GM18507 (cell line): ENCODE data around the gene SDK2.

ENCODE experiments used
- DNase-seq: peaks from one replicate; pipeline ENCODE4 v3.0.0; 2011; ENCODE audit warnings: low read depth; ENCODE audit not compliant: insufficient read length; ENCODE audit errors: extremely low spot score
- FAIRE-seq: peaks from 2 replicates; lab custom pipeline; 2011; peaks lifted over from hg19 to GRCh38; lab: Jason Lieb, UNC

The SDK2 gene

GRCh38 chr17:73292031-73292531, 352.2 kb downstream of the SDK2 start:
- DNase-seq (no peak), FAIRE-seq (no peak)

GRCh38 chr17:73291260-73291801, 352.9 kb downstream of the SDK2 start:
- FAIRE-seq (peak; percentile 86), DNase-seq (peak; percentile 65)

- DNase-seq (no peak), FAIRE-seq (peak; percentile 29)
Measured at GRCh38 chr17:73290399-73291259, 353.6 kb downstream of the SDK2 start.

- FAIRE-seq: no peak
Measured at GRCh38 chr17:73289549-73290254, 354.5 kb downstream of the SDK2 start.

GRCh38 chr17:73288534-73289302, 355.5 kb downstream of the SDK2 start:
- DNase-seq (no peak), FAIRE-seq (no peak)

More at GRCh38 chr17:73289549-73290254, 354.5 kb downstream of the SDK2 start:
- no peak for DNase-seq

- FAIRE-seq: no peak
- no peak for DNase-seq
Measured at GRCh38 chr17:73286863-73287296, 357.4 kb downstream of the SDK2 start.

GRCh38 chr17:73285916-73286862, 358.1 kb downstream of the SDK2 start:
- DNase-seq: no peak
- no peak for FAIRE-seq

- DNase-seq (no peak), FAIRE-seq (no peak)
Measured at GRCh38 chr17:73285603-73285908, 358.7 kb downstream of the SDK2 start.

GRCh38 chr17:73284906-73285602, 359.2 kb downstream of the SDK2 start:
- FAIRE-seq (no peak), DNase-seq (no peak)
